GM06990 (cell line): ENCODE measurements around the gene TNPO3.

Experiments used
- DNase-seq: peaks from one replicate; pipeline ENCODE4 v3.0.0-alpha.2; 2011; ENCODE audit not compliant: insufficient read length; ENCODE audit errors: extremely low read depth
- H3K27me3 ChIP-seq: replicated peaks from 2 replicates; pipeline ENCODE4 v1.6.0; 2011; ENCODE audit warnings: low read length; ENCODE audit not compliant: control insufficient read depth, insufficient read depth
- H3K36me3 ChIP-seq: 2 replicates; pipeline ENCODE4 v1.5.1; 2011; ENCODE audit warnings: low read length; ENCODE audit not compliant: control insufficient read depth, insufficient read depth
- H3K4me3 ChIP-seq: replicated peaks from 2 replicates; pipeline ENCODE4 v1.5.1; 2011; ENCODE audit warnings: low read depth, mild to moderate bottlenecking, control low read depth, low read length
- CTCF ChIP-seq: IDR thresholded peaks from 2 replicates; pipeline ENCODE4 v1.5.1; 2011; ENCODE audit warnings: low read length, control low read depth, mild to moderate bottlenecking, inconsistent platforms; ENCODE audit not compliant: insufficient read depth, poor library complexity, severe bottlenecking

TNPO3 gene

DNA sequence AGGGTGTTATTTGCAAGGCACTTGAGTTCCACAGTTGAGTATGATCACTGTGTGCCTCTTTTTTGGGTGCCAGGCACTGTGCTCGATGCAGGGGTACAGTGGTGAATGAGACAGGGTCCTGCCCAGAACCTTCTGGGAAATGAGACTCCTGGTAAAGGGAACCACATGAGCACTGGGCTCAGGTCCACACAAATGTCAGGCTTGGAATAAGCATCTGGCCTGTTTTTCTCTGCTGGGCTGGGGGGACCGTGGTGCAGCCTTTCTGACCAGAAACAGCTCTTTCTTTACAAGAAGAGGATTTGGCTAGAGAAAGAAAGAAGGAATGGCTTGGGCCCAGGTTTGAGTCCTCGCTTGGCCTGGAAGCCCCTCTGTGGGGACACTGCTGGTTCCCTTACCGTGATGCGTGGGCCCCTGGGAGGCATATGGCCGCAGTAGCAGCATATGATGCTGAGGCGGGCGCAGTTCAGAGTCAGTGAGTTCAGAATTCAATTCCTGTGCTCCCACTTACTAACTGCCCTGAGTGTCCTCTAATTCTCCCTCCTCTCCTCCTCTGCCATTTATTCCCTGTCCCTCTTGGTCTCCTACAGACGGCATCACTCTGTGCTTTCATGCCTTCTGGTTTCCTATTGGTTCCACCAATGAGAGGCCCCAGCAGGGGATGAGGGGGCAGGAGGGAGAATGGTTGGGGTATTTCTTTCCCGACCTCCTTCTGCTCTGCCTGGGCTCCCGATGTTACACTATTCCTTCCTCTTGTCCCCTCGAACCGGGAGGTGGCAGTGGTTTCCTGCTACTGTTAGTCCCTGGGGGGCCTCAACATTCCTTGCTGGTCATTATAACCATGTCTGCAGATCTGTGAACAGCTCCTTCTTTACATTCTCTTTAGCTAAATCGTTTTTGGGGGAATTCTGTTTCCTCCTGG lies 134.8 kb downstream of the TNPO3 start:
- no peaks in the 10 kb centered on the region for H3K36me3 ChIP-seq
- no peak overlapping the region for H3K4me3 ChIP-seq
- DNase-seq = no peak
- peak; percentile 12 for TF ChIP-seq CTCF
- no peaks in the 10 kb centered on the region for H3K27me3 ChIP-seq

- DNase-seq = no peak
- Histone ChIP-seq H3K4me3 (no peak overlapping the region), H3K36me3 (no peaks in the 10 kb centered on the region), H3K27me3 (no peaks in the 10 kb centered on the region)
- no peak for TF ChIP-seq CTCF
Observed at GRCh38 chr7:128919241-128919640, 135.7 kb downstream of the TNPO3 start.

- H3K36me3 ChIP-seq = no peaks in the 10 kb centered on the region
- TF ChIP-seq CTCF = no peak
- no peaks in the 10 kb centered on the region for H3K27me3 ChIP-seq
- no peak for DNase-seq
- no peak overlapping the region for H3K4me3 ChIP-seq
Observed at GRCh38 chr7:128918016-128918665, 136.8 kb downstream of the TNPO3 start.

- H3K27me3 ChIP-seq = no peaks in the 10 kb centered on the region
Observed at GRCh38 chr7:128917122-128917521, 137.8 kb downstream of the TNPO3 start.

DNA sequence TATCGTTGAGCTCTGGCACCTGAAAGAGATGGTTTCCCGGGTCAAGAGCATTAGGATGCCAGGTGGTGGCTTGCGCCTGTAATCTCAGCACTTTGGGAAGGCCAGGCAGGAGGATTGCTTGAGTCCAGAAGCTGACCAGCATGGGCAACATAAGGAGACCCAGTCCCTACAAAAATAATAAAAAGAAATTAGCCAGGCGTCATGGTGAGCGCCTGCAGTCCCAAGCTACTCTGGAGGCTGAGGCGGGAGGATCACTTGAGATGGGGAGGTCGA lies 138.3 kb downstream of the TNPO3 start:
- Histone ChIP-seq H3K36me3 (no peaks in the 10 kb centered on the region), H3K27me3 (no peaks in the 10 kb centered on the region), H3K4me3 (no peak overlapping the region)
- no peak for TF ChIP-seq CTCF
- DNase-seq = no peak

More at GRCh38 chr7:128917122-128917521, 137.8 kb downstream of the TNPO3 start:
- Histone ChIP-seq H3K4me3 (no peak overlapping the region), H3K36me3 (no peaks in the 10 kb centered on the region)
- no peak for DNase-seq
- TF ChIP-seq CTCF = no peak
